HG03521 (cell line): ENCODE results near the gene DIP2C.
"Not testable (repeated sequence)": the region's sequence is repeated elsewhere in the genome, so short reads cannot be mapped to it uniquely, and the experiment has no call there.

ENCODE experiments used
- ATAC-seq: cut with Tn5 transposase; IDR thresholded peaks from one replicate; pipeline ENCODE4 v1.9.1; 2021; ENCODE audit warnings: mild to moderate bottlenecking, moderate library complexity; ENCODE audit not compliant: unreplicated experiment

DIP2C gene

DNA sequence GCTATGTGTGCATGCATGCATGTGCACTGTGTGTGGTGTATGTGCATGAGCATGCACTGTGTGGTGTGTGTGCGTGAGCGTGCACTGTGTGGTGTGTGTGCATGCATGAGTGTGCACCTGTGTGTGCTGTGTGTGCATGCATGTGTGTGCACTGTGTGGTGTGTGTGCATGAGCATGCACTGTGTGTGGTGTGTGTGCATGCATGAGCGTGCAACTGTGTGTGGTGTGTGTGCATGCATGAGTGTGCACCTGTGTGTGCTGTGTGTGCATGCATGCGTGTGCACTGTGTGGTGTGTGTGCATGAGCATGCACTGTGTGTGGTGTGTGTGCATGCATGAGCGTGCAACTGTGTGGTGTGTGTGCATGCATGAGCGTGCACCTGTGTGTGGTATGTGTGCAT is 10.7 kb upstream of the DIP2C start:
- not testable (repeated sequence) for ATAC-seq

DNA sequence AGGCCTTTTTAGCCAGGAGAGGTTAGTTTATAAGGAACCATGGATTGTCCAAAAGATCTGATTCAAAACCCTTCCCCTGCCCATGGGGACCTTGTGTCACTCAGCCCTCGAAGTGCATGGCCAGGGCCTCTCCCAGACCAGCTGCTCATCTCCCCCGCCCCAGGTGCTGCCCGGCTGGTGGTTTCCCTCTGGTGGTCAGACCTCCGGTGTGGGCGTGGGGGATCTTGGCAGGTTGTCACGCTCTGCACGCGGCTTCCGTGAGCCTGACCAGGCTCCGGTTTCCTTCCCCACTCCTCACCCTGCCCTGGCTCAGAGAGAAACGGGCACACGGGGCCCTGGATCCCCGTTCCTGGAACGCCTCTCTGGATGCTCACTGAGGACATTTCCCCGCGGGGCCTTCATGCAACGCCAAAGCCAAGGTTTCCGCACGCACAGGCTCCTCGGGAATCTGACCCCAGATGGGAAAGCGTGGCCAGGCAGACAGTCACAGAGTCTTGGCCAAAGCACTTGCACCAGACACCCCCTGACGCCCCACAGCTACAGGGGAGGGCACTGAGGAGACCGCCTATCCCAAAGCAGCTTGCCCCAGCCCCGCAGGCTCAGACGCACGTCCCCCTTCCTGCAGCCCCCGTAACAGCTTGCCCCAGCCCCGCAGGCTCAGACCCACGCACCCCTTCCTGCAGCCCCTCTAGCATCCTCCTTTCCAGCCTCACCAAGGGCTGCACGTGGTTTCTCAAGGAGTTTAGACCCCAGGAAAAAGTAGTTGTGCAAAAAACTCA is 7.8 kb upstream of the DIP2C start:
- no peak for ATAC-seq

DNA sequence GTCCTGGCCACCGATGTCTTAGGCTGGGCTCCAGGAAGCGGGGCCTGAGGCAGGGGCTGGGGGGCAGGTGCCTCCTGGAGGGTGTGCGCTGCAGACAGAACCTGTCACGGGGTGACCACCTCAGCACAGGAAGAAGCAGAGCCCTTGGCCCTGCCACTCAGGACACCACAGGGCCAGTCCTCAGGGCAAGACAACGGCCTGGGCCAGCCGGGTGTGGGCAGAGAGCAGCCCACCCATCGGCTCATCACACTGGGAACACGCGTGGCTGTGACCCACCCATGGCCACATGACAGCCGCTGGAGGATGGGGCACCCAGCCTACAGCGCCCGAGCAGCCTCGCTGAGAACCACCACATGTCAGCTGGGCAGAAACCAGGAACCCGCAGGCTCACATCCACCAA is 5.9 kb upstream of the DIP2C start:
- ATAC-seq = no peak

DNA sequence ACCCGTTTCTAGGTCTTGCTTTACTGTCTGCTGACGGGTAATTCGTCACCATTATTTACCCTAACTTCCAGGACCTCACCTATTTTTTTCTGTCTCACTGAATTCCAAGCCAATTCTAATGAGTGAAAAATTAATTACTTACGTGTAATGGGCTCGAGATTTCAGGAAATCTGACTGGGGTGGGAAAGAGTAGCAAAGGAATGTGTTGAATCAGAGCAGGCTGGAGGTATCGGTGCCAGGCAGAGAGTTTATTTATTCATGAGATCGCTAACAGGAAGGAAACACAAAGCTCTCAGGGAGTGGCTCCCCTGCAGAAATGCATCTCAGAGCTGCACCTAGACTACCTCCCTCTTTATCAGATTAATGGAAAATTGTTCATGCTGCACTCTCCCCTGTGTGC is 4.0 kb upstream of the DIP2C start:
- ATAC-seq = no peak

DNA sequence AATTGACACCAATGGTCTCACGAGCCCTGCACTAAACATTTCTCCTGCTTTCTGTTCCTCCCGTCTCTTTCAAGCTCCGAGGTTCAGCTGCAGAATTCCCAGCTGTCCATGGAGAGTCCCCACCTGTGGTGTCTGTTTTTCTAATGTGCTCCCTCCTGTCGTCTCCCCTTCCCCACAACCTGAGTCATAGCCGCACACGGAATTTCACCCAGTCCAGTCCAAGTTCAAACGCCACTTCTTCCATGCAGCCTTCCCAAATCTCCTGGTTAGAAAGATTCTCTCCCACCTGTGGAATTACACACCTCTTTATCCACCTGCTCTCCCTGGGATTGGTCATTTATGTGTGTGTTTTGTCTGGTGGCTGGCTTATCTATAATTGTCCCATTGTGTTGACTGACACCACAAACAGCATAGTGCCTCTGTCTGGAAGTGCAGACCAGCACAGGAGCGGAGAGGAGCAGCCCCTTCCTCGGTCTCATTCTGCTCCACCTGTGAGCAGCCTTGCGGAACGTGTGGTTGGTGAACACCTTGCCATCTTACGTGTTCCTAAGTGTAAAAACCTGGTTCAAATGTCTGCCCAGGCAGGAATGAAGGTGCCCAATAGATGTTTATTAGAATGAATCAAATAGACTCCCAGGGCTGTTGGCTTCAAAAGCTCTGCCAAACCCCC is 3.3 kb upstream of the DIP2C start:
- no peak for ATAC-seq

DNA sequence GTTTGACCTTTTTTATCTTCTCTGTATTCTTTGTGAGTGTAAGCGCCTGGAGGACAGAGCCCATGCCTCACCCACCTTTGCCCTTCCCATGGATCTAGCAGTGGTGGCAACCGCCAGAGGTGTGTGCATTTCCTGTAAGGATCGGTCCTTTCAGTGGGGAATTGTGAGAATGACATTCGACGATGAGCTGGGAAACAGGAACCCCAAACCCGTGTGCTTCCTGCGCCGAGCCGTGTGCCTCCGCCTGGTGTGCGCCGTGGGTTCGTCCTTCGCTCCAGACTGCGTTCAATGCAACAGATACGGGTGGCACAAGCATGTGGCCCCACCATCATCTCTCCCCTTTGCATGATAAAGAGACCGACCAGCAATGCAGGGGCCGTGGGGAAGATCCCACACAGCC is 1.7 kb upstream of the DIP2C start:
- no peak for ATAC-seq

DNA sequence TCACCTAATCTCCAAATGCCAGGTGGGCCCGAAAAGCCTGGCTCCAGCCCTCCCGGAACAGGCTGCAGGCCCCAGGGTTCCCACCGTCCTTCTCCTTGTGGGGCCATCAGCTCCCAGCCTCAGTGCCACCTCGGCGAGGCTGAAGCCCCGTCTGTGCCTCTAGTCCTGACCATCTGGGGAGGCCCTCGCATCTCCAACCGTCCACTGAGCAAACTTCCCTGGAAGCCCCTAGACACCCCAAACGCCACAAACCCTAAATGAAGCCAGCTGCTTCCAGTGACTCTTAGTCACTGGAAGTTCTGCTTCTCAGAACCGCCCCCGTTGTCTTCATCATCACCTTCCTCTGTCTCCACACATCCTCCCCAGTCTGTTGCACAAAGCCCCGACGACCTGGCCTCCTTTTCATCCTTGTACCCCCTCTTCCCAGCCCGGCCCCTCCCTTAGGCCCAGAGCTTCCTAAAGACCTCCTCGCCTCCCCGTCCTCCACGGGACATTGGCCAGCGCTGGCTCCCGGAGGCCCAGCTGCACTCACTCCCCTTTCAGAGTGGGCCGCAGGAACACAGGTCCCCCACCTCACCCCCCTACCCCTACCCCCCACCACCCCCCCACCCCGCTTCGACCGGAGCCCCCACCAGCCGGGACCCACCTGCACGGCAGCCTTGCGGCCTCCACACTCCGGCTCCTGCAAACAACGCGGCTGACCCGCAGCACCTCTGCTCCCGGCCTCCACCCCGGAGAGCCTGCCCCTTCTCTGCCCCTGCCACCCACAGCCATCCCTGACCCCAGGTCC is 1.1 kb upstream of the DIP2C start:
- no peak for ATAC-seq

DNA sequence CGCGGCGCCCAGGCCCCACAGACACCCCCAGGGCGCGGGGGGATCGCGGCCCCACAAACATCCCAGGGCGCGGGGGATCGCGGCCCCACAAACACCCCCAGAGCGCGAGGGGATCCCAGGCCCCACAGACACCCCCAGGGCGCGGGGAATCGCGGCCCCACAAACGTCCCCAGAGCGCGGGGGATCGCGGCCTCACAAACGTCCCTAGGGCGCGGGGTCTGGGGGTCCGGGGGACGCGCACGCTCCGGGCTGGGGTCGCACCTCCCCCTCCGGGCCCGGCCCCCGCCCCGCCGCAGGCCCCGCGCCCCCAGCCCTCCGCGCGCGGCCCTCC is 382 bp downstream of the DIP2C start:
- ATAC-seq = no peak

DNA sequence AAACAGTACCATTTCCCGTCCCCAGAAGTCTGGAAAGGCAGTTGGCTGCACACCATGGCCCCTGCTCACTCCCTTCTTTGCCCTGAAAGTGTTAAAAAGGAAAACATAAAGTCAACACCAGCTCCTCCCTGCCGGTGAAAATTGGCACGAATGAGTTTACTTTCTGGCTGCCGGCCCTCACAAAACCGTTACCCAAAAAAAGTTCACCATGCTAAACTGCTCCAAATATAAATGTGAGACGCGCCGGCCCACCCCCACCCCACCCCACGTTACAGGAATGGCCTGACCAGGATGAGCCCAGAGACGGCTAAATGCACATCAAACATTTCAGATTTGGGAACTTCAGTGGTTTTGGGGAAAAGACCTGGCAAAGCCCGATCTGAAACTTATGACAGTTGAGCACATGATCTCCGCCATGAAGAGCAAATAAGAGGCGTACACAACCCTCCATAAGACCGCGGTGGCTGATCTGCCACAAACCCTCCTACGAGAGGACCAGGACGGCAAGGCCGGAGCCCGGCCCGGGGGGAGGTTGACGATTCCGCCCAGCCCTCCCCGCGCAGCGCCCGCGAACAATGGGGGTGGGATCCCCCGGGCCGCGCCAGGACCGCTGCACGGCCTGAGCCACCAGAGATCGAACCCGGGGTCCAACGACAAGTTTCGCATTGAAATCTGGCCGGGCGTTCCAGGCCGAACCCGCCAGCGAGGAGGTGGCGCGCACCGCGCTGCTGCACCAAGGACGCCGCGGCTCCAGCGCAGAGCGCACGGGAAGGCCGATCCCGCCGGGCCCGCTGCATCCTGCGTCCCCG is 952 bp downstream of the DIP2C start:
- ATAC-seq = no peak

DNA sequence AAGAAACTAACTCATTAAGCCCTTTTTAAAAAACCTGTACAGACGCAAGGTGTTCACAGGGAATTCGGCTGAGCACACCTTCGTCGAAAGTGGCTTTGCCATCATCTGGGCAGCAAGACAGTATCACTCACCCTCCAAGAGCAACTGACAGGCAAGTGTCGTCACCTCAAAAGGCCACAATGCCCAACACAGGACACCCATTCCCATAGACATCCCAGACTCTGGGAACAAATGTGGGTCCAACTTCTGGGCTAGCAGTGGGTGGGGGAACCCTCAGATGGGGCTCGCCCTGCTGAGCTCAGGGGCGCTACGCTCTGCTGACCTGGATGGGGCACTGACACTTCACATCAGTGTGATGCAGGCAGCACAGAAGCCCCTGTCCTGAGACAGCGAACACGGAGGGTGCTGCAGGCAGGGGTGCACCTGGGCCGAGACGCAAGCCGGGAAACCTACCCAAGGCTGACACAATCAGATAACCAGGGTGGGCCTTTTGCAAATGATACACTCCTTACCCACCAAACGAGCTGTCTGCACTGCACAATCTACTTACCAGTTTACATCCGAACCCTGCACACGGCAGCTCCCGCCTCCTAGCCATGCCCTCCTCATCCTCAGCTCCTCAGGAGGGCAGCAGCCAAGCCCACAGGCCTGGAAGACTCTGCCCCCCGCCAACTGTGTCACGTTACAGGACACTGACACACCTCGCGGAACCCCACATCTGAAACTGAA is 1.7 kb downstream of the DIP2C start:
- no peak for ATAC-seq

DNA sequence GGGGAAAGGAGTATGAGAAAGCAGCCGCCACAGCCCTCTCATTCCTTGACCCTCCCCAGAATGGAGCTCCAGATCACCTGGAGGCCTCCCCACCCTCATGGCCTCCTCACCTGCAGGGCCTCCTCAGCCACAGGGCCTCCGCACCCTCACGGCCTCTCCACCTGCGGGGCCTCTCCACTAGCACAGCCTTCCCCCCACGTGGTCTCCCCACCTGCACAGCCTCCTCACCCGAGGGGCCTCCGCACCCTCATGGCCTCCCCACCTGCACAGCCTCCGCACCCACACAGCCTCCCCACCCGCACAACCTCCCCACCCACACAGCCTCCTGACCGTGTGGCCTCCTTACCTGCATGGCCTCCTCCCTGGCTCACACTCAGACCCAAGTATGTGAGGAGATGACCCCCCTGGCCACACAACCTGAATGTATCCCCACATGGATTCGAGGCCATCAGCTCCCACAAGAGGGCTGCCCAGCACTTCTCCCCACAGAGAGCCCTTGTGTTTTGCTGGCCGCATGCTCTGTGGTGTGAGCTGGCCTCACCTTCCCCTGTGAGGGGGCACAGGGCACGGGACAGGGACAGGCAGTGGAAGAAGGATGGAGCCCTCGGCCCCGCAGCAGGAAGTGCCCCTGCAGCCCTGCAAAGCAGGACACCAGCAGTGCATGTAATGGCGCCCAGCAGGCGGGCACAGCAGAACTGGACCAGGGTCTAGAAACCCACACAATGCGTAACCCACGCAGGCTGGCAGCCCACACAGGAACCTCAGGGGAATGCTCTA is 3.1 kb downstream of the DIP2C start:
- ATAC-seq = no peak

DNA sequence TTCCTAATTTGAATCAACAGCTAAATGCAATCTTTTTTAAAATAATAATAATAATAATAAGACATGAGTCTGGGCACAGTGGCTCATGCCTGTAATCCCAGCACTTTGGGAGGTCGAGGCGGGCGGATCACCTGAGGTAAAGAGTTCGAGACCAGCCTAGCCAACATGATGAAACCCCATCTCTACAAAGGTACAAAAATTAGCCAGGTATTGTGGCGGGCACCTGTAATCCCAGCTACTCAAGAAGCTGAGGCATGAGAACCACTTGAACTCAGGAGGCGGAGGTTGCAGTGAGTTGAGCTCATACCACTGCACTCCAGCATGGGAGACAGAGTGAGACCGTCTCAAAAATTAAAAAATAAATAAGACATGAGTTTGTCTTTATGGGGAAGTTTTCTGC is 3.9 kb downstream of the DIP2C start:
- ATAC-seq = no peak

DNA sequence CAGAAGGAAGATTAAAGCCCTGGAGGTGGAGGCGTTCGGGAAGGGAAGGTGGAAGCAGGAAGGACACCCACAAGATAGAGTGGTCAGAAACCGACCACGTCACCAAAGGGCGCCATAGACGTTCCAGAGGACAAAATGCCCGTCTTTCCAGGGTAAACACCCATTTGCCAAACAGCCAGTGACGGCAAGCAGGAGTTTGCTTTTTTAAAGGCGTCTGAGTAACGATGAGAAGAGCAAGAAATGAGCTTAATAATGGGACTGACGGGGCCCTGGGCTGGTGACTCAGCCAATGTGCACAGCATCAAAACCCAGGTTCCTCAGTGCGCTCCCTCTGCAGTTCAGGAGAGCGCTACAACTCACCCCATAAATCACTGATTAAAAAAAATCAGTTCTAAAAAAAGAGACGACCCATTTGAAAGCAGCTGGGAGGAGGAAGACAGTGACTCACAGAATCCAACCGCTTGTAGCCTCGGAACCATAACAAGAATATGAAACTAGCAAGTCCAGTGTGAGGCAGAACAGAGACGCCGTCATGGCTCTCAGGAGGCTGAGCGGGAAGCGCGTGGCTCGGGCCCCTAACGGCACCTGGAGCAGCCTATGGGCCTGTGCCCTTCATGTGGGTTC is 5.9 kb downstream of the DIP2C start:
- ATAC-seq = no peak

DNA sequence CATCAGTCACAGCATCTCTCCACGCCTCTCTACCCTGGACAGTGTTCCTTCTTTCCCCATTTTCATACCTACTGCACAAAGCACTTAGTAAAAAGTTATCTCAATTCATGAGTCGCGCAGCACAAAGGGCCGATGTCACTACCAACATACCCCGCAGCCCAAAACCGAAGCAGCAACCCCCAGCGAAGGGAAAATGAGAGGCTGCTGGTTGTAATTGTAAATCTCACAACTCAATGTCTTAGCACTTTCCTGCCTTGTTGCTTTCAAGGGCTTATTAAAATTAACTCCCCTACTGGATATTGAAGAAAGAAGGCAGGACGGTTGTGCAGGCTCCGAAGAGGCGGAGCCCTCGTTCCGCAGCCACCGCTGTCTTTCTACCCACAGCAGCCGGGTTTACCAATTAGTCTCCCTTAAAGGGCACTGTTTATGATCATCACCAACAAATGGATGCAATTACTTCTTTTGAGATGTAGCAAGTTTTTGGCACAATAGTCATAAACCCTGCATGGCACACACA is 6.5 kb downstream of the DIP2C start:
- ATAC-seq = no peak

DNA sequence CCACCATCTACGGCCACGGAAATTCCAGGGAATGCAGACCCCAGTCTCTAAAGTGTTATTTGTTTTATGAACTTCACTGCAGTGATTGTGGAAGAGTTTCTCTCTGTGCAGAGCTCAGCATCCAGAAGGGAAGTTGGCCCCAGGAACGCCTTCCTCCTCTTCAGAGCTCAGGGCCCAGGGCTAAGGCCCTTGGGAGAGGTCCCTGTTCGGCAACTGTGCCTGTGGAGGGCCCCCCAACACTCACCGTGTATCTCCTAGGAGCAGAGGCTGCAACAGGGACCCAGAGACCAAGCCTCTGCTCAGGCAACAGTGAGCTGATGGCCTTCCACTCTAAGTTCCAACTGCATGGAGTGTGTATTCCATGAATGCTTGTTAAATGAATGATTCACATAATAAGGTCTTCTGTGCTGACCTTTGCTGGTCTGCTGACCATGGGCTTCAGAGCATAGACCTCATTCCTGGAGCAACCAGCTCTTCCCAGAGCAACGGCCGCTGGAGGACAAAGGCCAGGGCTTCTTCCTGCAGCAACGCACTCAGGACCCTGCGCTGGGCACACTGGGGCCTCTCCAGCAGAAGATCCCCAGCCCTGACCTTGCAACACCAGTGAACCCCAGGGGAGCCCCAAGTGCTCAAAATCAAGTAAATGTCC is 7.7 kb downstream of the DIP2C start:
- ATAC-seq = no peak

DNA sequence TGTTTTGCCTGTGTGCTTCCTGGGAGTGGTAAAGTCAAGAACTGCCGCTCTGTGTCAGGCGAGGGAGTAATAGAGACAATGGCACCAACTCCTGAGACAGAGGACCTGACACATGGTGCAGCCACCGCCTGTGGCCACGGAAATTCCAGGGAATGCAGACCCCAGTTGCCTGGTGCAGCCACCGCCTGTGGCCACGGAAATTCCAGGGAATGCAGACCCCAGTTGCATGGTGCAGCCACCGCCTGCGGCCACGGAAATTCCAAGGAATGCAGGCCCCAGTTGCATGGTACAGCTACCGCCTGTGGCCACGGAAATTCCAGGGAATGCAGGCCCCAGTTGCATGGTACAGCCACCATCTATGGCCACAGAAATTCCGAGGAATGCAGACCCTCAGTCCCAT is 8.7 kb downstream of the DIP2C start:
- no peak for ATAC-seq

DNA sequence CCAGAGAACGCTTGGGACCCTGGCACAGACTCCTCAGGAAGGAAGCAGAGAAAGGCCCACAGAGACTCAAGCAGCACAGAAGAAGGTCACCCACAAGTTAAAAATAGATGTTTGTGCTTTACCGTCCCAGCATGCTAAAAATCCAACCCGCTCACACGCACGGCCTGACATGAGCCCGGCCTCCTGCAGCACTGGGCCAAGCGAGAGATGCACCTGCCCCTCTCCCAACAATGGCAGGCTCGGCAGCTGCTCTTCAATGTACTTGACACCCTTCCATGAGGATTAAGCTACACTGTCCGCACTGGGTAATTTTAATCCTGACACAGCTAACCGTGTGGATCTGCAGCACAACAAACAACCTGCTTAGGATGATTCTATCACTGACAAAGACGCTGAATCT is 9.3 kb downstream of the DIP2C start:
- no peak for ATAC-seq

DNA sequence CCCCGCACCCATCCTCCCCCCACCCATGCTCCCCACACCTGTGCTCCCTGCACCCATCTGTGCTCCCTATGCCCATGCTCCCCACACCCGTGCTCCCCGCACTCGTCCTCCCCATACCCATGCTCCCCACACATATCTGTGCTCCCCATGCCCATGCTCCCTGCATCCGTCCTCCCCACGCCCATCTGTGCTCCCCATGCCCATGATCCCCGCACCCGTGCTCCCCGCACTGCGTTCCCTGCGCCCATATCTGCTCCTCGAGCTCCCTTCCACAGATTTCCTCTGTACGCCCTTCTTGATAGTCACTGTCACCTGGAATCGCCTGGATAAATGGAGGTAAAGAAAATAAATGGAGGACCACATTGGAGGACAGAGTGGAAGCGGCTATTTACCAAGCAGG is 9.9 kb downstream of the DIP2C start:
- ATAC-seq = no peak

DNA sequence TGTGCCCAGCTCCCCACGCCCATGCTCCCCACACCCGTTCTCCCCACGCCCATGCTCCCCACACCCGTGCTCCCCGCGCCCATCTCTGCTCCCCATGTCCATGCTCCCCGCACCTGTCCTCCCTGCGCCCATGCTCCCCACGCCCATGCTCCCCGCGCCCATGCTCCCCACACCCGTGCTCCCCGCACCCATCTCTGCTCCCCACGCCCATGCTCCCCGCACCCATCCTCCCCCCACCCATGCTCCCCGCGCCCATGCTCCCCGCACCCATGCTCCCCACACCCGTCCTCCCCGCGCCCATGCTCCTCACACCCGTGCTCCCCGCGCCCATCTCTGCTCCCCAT is 10.8 kb downstream of the DIP2C start:
- ATAC-seq = not testable (repeated sequence)
